Occipital lobe (tissue), 2 donors: Measurements from ENCODE around the gene PREP. TPM values are rescaled to one million over a fixed set of nuclear protein-coding genes. Genes with fewer than 3 reads are reported as not detected.
"Not testable (repeated sequence)": the region's sequence is repeated elsewhere in the genome, so short reads cannot be mapped to it uniquely, and the experiment has no call there.

ENCODE experiments used
- DNase-seq: peaks from one replicate; lab custom pipeline; 2025; lab: John Stamatoyannopoulos, UW
- total RNA-seq: library from RNA; depleted of rRNA; stranded (reverse); fragments of >200 nt; gene quantifications from one replicate; pipeline ENCODE4 v1.2.3, GENCODE V29; 2014

PREP gene
- total RNA-seq, 1 donor from 2014 or later, result 25.7 TPM

- DNase-seq, result no peak
These were observed 132.4 kb downstream of the PREP start for GRCh38 chr6:105270511-105270910.

GRCh38 chr6:105269390-105269789 is 133.5 kb downstream of the PREP start:
- DNase-seq, result no peak

GRCh38 chr6:105263685-105264610 is 138.9 kb downstream of the PREP start:
- no peak for DNase-seq

GRCh38 chr6:105259913-105260889 is 142.7 kb downstream of the PREP start:
- DNase-seq, result no peak

GRCh38 chr6:105258816-105259215 is 144.1 kb downstream of the PREP start:
- no peak for DNase-seq

- DNase-seq, result no peak
These were observed 145.5 kb downstream of the PREP start for GRCh38 chr6:105257340-105257739.

GRCh38 chr6:105256619-105257018 is 146.3 kb downstream of the PREP start:
- DNase-seq, result no peak

GRCh38 chr6:105253787-105254186 is 149.1 kb downstream of the PREP start:
- DNase-seq, result no peak

- DNase-seq, result no peak
These were observed 151.2 kb downstream of the PREP start for GRCh38 chr6:105251689-105252088.

GRCh38 chr6:105250533-105250932 is 152.3 kb downstream of the PREP start:
- no peak for DNase-seq

- DNase-seq, result no peak
These were observed 159.4 kb downstream of the PREP start for GRCh38 chr6:105243487-105243886.

GRCh38 chr6:105235155-105235554 is 167.7 kb downstream of the PREP start:
- no peak for DNase-seq

- not testable (repeated sequence) for DNase-seq
These were observed 171.1 kb downstream of the PREP start for GRCh38 chr6:105231771-105232170.

Other genes starting within 250 kb of the PREP start
- gene POPDC3, start 223.1 kb downstream of the PREP start, total RNA-seq, result not detected